ENCODE results near the gene SLC47A2. TPM values are rescaled to one million over a fixed set of nuclear protein-coding genes. Genes with fewer than 3 reads are reported as not detected.
"Not testable (repeated sequence)": the region's sequence is repeated elsewhere in the genome, so short reads cannot be mapped to it uniquely, and the experiment has no call there.

The SLC47A2 gene
- total RNA-seq, 1 donor from 2014 or later, result not detected

DNA sequence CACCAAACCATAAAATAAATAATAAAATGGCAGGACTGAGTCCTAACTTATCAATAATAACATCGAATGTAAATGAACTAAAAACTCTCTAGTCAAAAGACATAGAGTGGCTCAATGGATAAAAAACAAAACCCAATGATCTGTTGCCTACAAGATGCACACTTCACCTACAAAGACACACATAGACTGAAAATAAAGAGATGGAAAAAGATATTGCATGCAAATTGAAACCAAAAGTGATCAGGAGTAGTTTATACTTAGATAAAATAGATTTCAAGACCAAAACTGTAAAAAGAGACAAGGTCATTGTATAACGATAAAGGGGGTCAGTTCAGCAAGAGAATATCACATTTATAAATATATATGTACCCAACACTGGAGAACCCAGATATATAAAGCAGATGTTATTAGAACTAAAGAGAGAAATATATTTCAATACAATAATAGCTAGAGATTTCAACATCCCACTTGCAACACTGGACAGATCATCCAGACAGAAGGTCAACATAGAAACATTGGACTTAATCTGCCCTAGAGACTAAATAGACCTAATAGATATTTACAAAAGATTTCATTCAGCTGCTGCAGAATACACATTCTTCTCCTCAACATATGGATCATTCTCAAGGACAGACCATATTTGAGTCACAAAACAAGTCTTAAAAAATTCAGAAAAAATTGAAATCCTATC, 29.8 kb downstream of the SLC47A2 start:
- intact Hi-C loops (cut with micrococcal nuclease), result no loop called here
- DNase-seq, result no peak
- H3K4me1 Mint-ChIP-seq, result no peaks in the 10 kb centered on the region
- no peaks in the 10 kb centered on the region for H3K9me3 Mint-ChIP-seq
- H3K36me3 Mint-ChIP-seq (ENCODE audit: low read depth), result no peaks in the 10 kb centered on the region
- H3K4me3 Mint-ChIP-seq, result no peak overlapping the region
- H3K27ac Mint-ChIP-seq, result no peak overlapping the region
- peaks cover 2% of the 10 kb centered on the region for H3K27me3 Mint-ChIP-seq

- H3K9me3 Mint-ChIP-seq; H3K27me3 Mint-ChIP-seq; intact Hi-C loops (cut with micrococcal nuclease); H3K36me3 Mint-ChIP-seq (ENCODE audit: low read depth); H3K4me1 Mint-ChIP-seq; H3K4me3 Mint-ChIP-seq; H3K27ac Mint-ChIP-seq; DNase-seq: not testable (repeated sequence)
Observed at GRCh38 chr17:19684909-19685580, 31.3 kb downstream of the SLC47A2 start.

GRCh38 chr17:19683117-19683516, 33.3 kb downstream of the SLC47A2 start:
- intact Hi-C loops (cut with micrococcal nuclease), result no loop called here
- no peak for DNase-seq
- no peak overlapping the region for H3K27ac Mint-ChIP-seq

GRCh38 chr17:19678581-19679453, 37.6 kb downstream of the SLC47A2 start:
- no peak for DNase-seq
- H3K27ac Mint-ChIP-seq, result no peak overlapping the region
- intact Hi-C loops (cut with micrococcal nuclease), result loop anchor here (10.0 kb wide), 1 partner anchor 54 kb away; no protein-coding TSS in a partner anchor
- no peaks in the 10 kb centered on the region for H3K9me3 Mint-ChIP-seq
- peaks cover 2% of the 10 kb centered on the region for H3K4me1 Mint-ChIP-seq
- H3K27me3 Mint-ChIP-seq, result no peaks in the 10 kb centered on the region
- H3K36me3 Mint-ChIP-seq (ENCODE audit: low read depth), result peaks cover 5% of the 10 kb centered on the region
- no peak overlapping the region for H3K4me3 Mint-ChIP-seq

More at GRCh38 chr17:19683117-19683516, 33.3 kb downstream of the SLC47A2 start:
- H3K4me1 Mint-ChIP-seq, result no peaks in the 10 kb centered on the region
- no peaks in the 10 kb centered on the region for H3K9me3 Mint-ChIP-seq
- no peak overlapping the region for H3K4me3 Mint-ChIP-seq
- H3K27me3 Mint-ChIP-seq, result peaks cover under 1% of the 10 kb centered on the region
- no peaks in the 10 kb centered on the region for H3K36me3 Mint-ChIP-seq (ENCODE audit: low read depth)

DNA sequence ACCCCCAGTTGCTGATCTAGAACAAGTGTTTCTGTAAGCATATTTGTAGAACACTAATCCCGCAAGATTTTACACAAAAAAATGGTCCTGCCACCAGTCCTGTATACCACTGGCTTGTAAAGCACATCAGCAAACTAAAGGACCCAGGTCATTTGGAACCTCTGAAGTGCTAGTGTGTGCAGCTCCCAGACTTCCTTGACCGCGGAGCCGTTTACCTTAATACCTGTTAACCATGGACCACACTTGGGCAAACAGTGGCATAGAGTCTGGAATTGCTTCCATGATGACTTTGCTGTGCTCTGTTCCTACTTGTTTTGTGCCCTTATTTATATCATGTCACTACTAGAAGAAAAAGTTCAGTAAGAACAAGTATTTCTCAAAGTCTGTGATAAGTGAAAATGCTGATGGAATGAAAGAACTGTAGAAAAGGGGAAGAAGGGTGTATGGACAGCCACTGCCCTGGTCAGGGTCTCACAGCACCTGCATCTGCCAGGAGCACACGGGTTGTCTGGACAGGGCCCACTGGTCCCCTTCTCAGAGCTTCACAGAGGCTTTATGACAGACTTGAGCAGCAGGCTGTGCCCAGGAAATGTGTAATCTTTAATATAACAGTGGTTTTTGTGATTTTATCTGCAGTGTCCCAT, 38.5 kb downstream of the SLC47A2 start:
- no peaks in the 10 kb centered on the region for H3K9me3 Mint-ChIP-seq
- no peak overlapping the region for H3K27ac Mint-ChIP-seq
- no peak for DNase-seq
- intact Hi-C loops (cut with micrococcal nuclease), result loop anchor here (10.0 kb wide), 1 partner anchor 53 kb away; no protein-coding TSS in a partner anchor
- H3K4me1 Mint-ChIP-seq, result peaks cover 2% of the 10 kb centered on the region
- H3K27me3 Mint-ChIP-seq, result no peaks in the 10 kb centered on the region
- H3K36me3 Mint-ChIP-seq (ENCODE audit: low read depth), result peaks cover 5% of the 10 kb centered on the region
- H3K4me3 Mint-ChIP-seq, result no peak overlapping the region

GRCh38 chr17:19676896-19677295, 39.5 kb downstream of the SLC47A2 start:
- H3K4me3 Mint-ChIP-seq, result no peak overlapping the region
- peaks cover 2% of the 10 kb centered on the region for H3K4me1 Mint-ChIP-seq
- peaks cover 9% of the 10 kb centered on the region for H3K36me3 Mint-ChIP-seq (ENCODE audit: low read depth)
- DNase-seq, result no peak
- no peaks in the 10 kb centered on the region for H3K27me3 Mint-ChIP-seq
- no peak overlapping the region for H3K27ac Mint-ChIP-seq
- intact Hi-C loops (cut with micrococcal nuclease), result loop anchor here (10.0 kb wide), 1 partner anchor 52 kb away; no protein-coding TSS in a partner anchor
- H3K9me3 Mint-ChIP-seq, result no peaks in the 10 kb centered on the region

- no peak overlapping the region for H3K27ac Mint-ChIP-seq
- H3K9me3 Mint-ChIP-seq, result no peaks in the 10 kb centered on the region
- DNase-seq, result no peak
- H3K36me3 Mint-ChIP-seq (ENCODE audit: low read depth), result peaks cover 9% of the 10 kb centered on the region
- H3K4me3 Mint-ChIP-seq, result no peak overlapping the region
- intact Hi-C loops (cut with micrococcal nuclease), result loop anchor here (10.0 kb wide), 1 partner anchor 49 kb away; no protein-coding TSS in a partner anchor
- peaks cover 2% of the 10 kb centered on the region for H3K4me1 Mint-ChIP-seq
- H3K27me3 Mint-ChIP-seq, result no peaks in the 10 kb centered on the region
Observed at GRCh38 chr17:19673623-19674022, 42.8 kb downstream of the SLC47A2 start.

DNA sequence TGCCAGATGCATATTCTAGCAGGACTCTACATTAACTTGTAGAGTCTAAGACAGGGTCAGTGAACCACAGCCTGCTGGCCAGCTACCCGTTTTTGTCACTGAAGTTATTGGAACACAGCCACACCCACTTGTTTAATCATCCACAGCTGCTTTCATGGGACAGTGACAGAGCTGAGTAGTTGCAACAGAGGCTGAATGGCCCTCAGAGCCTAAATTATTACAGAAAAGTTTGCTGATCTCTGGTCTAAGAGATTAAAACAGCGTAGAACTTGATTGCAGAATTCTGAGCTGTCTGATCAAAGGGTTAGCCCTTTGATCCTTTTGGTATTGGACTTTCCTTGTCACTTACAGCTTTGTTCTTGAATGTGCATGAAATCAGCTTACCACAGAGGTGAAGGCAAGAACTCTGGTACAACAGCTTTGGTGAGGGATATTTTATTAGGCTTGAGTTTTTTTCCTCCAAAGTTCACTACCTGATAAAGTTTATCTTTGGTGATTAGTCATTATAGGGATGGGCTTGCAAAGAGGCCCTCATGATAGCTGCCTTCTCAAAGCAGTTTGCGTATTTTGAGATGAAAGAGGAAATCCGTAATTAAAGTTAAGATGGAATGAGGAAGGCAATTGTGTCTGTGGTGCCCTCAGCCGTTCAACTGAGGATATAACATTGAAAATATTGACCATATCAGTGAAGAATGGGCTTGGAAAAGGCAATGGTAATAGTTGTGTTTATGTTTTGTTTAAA, 44.2 kb downstream of the SLC47A2 start:
- Mint-ChIP-seq H3K4me3 (no peak overlapping the region), H3K27me3 (no peaks in the 10 kb centered on the region), H3K36me3 (ENCODE audit: low read depth) (peaks cover 9% of the 10 kb centered on the region), H3K27ac (no peak overlapping the region), H3K4me1 (peaks cover 2% of the 10 kb centered on the region), H3K9me3 (no peaks in the 10 kb centered on the region)
- intact Hi-C loops (cut with micrococcal nuclease), result loop anchor here (10.0 kb wide), 1 partner anchor 47 kb away; no protein-coding TSS in a partner anchor
- no peak for DNase-seq

- Mint-ChIP-seq H3K9me3 (no peaks in the 10 kb centered on the region), H3K4me1 (peaks cover 2% of the 10 kb centered on the region), H3K27ac (no peak overlapping the region), H3K27me3 (no peaks in the 10 kb centered on the region), H3K36me3 (ENCODE audit: low read depth) (peaks cover 9% of the 10 kb centered on the region), H3K4me3 (no peak overlapping the region)
- intact Hi-C loops (cut with micrococcal nuclease), result loop anchor here (10.0 kb wide), 1 partner anchor 47 kb away; no protein-coding TSS in a partner anchor
- DNase-seq, result no peak
Observed at GRCh38 chr17:19671433-19671832, 45.0 kb downstream of the SLC47A2 start.

- intact Hi-C loops (cut with micrococcal nuclease), result loop anchor here (10.0 kb wide), 1 partner anchor 46 kb away; no protein-coding TSS in a partner anchor
- Mint-ChIP-seq H3K4me1 (peaks cover 2% of the 10 kb centered on the region), H3K27me3 (no peaks in the 10 kb centered on the region), H3K27ac (no peak overlapping the region), H3K4me3 (no peak overlapping the region), H3K9me3 (no peaks in the 10 kb centered on the region), H3K36me3 (ENCODE audit: low read depth) (peaks cover 7% of the 10 kb centered on the region)
- no peak for DNase-seq
Observed at GRCh38 chr17:19670908-19671307, 45.5 kb downstream of the SLC47A2 start.

DNA sequence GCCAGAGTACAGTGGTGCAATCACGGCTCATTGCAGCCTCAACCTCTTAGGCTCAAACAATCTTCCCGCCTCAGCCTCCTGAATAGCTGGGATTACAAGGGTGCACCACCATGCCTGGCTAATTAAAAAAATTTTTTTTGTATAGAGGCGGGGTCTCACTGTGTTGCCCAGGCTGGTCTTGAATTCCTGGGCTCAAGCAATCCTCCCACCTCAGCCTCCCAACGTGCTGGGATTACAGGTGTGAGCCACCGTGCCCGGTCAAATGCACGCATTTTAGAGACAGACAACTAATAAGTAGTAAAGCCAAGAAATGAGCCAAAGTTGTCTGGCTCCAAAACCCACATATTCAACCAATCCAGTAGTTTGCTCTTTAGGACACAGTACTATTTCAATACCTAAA, 46.7 kb downstream of the SLC47A2 start:
- not testable (repeated sequence) for H3K27ac Mint-ChIP-seq; DNase-seq; H3K4me3 Mint-ChIP-seq; H3K9me3 Mint-ChIP-seq; H3K36me3 Mint-ChIP-seq (ENCODE audit: low read depth); H3K4me1 Mint-ChIP-seq; H3K27me3 Mint-ChIP-seq
- intact Hi-C loops (cut with micrococcal nuclease), result loop anchor here (10.0 kb wide), 1 partner anchor 45 kb away; no protein-coding TSS in a partner anchor

- H3K27ac Mint-ChIP-seq, result no peak overlapping the region
- H3K27me3 Mint-ChIP-seq, result no peaks in the 10 kb centered on the region
- H3K36me3 Mint-ChIP-seq (ENCODE audit: low read depth), result peaks cover 7% of the 10 kb centered on the region
- no peak overlapping the region for H3K4me3 Mint-ChIP-seq
- DNase-seq, result no peak
- no peaks in the 10 kb centered on the region for H3K4me1 Mint-ChIP-seq
- intact Hi-C loops (cut with micrococcal nuclease), result no loop called here
- no peaks in the 10 kb centered on the region for H3K9me3 Mint-ChIP-seq
Observed at GRCh38 chr17:19664821-19665181, 51.6 kb downstream of the SLC47A2 start.

All from activated CD4-positive, alpha-beta T cell treated with anti-CD3 and anti-CD28 coated beads, Interleukin-2, amount 10 ng/mL, durations not matched to agents 24 days and 14 days (primary cell).